ENCODE measurements around the gene MCUB.
"Not testable (repeated sequence)": the region's sequence is repeated elsewhere in the genome, so short reads cannot be mapped to it uniquely, and the experiment has no call there.

The MCUB gene

DNA sequence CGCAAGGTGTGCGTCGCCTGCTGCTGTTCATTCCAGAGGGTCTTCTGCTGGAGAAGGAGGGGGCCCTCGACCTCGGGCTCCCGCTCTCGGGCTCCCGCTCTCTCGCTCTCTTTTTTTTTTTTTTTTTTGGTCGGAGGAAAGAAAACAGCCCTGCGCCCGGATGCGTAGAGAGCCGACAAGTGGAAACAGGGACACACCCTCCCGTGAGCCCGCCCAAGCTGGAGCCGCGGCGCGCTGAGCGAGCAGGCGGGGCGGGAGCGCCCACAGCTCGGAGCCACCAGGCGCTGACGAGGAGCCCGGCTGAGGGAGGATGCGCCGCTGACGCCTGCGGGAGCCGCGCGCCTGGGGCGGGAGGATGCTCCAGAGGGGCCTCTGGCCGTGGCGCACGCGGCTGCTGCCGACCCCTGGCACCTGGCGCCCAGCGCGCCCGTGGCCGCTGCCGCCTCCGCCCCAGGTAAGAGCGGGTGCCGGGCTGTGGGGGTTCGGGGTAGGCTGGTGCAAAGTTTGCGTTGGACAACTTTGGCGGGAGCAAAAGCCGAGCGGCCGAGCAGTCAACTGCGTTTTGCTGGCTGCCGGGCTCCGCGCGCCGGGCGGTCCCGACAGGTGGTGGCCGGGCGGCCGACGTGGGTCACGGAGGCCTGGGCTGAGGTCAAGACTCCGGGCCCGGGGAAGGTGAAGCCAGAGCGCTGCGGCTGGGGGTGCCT lies at the start of gene MCUB:
MCUB (plus strand) TSS at position 264 of the 704 bp plus-strand sequence; CDS start at position 356, 92 bp downstream.
- DNase-seq (ENCODE audit: low spot score) = peak; percentile 87

DNA sequence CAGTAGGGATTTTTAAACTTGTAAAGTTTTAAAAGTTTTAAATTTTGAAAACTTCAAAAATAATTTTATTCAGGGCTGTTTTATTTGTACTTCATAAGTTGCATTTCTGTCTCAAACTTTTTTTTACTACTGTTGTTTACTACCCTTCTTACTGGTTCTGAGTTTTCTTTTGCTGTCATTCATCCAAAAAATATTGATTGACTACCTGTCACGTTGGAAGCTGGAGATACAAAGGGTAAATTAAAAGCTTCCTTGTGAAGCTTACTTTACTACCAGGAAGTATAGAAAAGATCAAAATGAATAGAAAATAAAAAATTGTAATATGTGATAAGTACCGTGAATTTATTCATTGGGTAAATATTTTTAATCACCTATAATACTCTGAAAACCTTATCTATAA lies 49.4 kb upstream of the MCUB start:
- no peak for DNase-seq (ENCODE audit: low spot score)

DNA sequence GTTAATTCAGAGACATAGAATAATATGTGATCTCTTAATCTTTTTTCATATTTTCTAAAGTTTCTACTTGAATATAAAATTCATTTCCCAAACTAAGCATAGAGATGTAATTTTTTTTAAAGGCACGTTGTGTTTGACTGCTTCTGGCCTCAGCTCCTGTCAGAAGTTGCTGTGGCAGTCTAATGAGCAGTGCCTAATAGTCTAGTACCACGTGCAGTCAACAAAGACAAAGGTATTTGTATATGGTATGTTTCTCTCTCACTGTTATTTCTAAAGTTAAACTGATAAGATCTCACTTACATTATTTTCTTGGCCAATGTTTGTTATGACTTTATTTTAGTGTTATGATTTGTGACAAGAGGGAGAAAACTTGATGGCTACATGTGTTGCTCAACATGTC lies 48.6 kb upstream of the MCUB start:
- DNase-seq (ENCODE audit: low spot score) = no peak

GRCh38 chr4:109513368-109513767 lies 46.7 kb upstream of the MCUB start:
- DNase-seq (ENCODE audit: low spot score) = not testable (repeated sequence)

DNA sequence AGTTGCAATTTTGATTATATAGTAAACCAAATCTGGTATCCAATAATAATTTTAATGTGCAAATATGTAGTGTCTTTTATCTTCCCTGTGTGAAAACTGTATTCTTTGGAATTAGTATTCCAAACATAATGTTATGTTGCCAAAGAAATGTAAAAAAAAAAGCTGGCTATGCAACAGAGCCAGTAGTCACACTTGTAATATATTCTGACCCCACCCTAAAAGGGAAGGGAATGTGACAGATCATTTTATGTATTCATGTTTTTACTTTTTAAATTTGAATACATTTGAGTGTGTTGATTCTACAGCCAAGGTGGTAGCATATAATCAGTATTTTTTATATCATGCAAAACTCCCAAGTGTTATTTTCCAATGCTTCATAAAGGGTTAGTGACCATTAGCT lies 27.9 kb upstream of the MCUB start:
- no peak for DNase-seq (ENCODE audit: low spot score)

GRCh38 chr4:109545401-109545800 lies 14.6 kb upstream of the MCUB start:
- no peak for DNase-seq (ENCODE audit: low spot score)

DNA sequence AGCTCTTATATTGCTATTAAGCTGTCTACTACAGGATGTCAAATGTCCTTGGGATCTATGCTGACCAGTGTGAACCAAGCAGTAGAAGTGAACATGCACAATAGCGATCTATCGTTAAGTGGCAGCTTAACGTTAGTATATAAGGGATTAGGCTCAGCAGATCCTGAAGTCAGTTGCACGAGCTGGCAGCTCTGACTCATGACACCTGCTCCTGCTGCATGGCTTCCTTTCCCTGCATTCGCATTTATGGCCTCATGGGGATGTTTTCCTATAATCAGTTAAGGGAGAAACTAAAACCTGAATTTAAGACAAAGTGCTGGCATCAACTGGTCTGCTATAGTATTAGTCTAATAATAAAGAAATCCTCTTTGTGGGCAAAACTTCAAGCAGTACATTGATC lies 12.7 kb upstream of the MCUB start:
- no peak for DNase-seq (ENCODE audit: low spot score)

- DNase-seq (ENCODE audit: low spot score) = peak; percentile 43
Observed at GRCh38 chr4:109548655-109549054, 11.4 kb upstream of the MCUB start.

- DNase-seq (ENCODE audit: low spot score) = no peak
Observed at GRCh38 chr4:109552237-109552636, 7.8 kb upstream of the MCUB start.

GRCh38 chr4:109553130-109553529 lies 6.9 kb upstream of the MCUB start:
- no peak for DNase-seq (ENCODE audit: low spot score)

DNA sequence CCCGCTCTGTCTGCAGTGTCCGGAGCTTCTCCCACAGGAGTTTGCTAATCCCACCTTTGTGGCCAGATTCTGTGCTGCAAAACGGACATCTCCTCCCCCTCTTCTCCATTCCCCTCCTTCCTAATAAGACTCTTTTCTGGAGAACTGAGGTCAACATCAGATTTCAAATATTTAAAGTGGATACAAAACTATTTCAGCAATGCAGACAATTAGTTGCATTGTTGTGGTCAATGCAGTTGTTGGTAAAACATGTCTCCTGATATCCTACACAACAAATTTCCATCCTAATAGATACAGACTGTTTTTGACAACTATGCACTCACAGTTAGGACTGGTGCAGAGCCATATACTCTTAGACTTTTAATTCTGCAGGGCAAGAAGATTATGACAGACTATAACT lies 5.1 kb upstream of the MCUB start:
- no peak for DNase-seq (ENCODE audit: low spot score)

DNA sequence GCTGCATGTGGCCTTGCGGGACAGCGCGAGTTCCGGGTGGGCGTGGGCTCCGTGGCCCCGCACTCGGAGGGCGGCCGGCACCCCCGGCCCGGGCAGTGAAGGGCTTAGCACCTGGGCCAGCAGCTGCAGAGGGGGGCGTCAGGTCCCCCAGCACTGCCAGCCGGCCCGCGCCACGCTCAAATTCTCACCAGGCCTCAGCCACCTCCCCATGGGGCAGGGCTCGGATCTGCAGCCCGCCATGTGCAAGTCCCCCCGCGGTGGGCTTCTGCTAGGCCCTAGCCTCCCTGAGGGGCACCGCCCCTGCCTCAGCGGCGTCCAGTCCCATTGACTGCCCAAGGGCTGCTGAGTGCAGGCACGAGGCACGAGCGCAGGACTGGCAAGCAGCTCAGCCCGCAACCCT lies 2.6 kb upstream of the MCUB start:
- no peak for DNase-seq (ENCODE audit: low spot score)

DNA sequence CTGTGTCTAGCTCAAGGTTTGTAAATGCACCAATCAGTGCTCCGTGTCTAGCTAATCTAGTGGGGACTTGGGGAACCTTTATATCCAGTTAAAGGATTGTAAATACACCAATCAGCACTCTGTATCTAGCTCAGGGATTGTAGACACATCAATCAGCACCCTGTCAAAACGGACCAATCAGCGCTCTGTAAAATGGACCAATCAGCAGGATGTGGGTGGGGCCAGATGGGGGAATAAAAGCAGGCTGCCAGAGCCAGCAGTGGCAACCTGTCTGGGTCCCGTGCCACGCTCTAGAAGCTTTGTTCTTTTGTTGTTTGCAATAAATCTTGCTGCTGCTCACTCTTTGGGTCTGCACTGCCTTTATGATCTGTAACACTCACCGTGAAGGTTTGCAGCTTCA lies 2.0 kb upstream of the MCUB start:
- DNase-seq (ENCODE audit: low spot score) = not testable (repeated sequence)

- peak; percentile 32 for DNase-seq (ENCODE audit: low spot score)
Observed at GRCh38 chr4:109559625-109559982, 442 bp upstream of the MCUB start.

DNA sequence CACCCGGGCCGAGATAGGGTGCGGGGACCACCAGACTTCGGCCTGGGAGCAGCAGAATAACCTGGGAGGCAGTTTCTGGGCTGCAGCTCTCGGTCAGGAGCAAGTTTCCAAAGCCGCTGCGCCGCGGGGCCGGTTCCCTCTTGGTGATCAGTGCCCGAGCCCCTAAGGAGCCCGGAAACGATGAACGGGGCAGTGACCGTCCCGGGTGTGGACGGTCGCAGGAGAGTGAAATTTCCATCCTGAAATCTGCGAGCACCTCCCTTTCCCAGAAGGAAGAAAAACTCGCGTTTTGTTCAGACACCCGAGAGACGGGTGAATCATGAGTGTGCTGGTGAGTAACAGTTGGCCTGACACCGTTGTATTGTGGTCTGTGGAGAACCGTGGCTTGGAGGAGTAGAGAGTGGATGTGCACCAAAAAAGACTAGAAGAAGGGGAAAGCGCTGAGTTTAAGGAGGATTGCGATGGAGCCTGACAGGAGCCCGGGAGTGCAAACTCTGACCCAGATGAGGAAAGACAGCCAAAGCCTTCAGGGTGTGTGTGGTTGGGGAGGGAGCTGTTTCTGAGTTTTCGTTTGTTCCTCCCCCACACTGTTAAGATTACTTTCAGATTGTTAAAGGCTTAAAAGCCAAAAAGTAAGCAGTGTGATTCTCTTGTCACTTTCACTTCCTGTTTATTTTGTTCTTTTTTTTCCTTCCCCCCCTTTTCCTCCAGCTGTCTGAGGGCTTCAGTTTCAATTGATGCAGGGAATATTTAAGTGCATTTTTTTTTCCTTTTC lies 828 bp downstream of the MCUB start:
- DNase-seq (ENCODE audit: low spot score) = peak; percentile 49

DNA sequence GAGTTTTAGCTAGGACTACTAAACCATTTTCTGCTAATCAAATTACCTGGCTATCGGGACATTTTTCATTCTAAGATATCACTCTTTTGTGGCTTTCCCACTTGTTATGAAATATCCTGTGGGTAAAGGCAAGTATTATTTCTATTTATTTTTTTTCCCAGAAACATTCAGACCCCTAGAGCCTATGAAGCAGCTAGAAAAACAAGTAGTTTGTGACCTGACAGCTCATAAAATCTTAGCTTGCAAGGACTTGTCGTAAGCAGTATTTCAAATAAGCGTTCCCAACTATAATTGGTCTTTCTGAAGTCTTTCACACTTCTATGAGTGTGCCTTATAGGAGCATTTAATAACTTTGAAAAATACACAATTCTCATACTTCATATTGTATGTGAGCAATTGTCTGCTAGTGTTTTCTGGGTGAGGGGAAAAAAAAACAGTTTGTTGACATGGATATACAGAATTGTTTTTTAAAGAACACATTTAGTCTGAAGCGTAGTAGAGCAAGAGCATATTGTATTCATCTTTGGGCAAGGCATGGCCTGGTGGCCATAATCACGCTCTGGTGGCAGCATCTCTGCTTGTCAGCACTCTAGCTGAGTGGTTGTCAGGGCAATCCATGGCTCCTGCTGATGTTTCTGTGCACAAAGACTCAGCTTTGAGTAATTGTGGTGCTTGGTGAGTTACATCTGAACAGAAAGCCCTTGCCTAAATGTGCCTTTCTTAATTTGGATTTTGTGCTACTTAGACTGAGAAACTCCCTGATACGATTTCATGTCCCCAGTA lies 2.6 kb downstream of the MCUB start:
- DNase-seq (ENCODE audit: low spot score) = no peak

GRCh38 chr4:109571494-109571893 lies 11.4 kb downstream of the MCUB start:
- no peak for DNase-seq (ENCODE audit: low spot score)

DNA sequence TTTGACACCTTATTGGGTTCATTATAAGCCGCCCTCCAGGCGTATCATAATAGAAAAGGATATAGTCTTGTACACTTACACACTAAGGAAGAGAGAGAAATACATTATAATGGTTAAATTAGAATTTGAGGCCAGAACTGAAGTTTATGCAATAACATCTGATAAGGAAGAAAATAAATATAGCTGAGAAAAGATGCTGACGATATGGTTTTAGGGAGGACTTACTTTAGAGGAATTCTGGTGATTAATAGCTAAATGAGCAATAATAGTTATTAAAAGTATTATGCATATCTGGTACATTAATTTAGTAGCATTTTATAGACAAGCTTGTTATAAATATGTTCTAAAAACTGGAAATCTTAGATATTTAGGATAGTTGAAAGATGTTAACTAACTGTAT lies 12.1 kb downstream of the MCUB start:
- DNase-seq (ENCODE audit: low spot score) = no peak

- peak; percentile 6 for DNase-seq (ENCODE audit: low spot score)
Observed at GRCh38 chr4:109574443-109574850, 14.4 kb downstream of the MCUB start.

GRCh38 chr4:109574931-109575804 lies 15.1 kb downstream of the MCUB start:
- no peak for DNase-seq (ENCODE audit: low spot score)

DNA sequence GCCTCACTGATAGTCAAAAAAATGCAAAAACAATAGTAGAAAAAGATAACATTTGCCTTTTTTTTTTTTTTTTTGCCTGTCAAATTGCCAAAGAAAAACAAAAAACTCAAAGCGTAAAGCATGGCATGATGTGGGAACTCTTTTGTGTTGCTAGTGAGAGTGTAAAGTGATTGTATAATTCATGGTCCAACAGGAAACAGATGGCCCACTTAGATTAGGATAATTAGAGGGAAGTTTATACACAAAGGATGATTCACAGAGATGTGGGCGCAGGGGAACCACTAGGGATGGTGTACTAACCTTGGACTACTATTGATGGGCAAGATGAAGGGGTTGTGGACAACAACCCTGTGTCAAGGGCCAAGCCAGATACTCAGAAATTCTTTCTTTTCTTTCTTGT lies 16.4 kb downstream of the MCUB start:
- DNase-seq (ENCODE audit: low spot score) = no peak

DNA sequence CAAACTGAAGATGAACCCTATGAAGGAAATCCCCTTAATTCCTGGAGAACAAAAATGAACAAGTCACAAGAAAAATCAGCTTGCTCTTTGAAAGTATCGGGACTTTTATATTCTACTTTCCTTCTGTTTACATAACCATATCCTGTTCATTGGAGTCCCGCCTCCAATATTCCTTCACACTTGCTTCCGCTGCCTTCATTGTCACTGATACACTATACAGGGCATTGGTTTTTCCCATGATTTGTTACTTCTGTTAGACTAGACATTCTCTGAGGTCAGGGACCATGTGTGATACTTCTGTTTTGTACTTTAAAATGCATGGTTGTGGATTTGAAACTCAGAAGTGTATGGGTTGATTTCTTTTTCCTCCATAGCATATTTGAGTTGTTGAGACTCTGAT lies 18.8 kb downstream of the MCUB start:
- no peak for DNase-seq (ENCODE audit: low spot score)
